Liver (tissue), 9 donors: Measurements from ENCODE around the gene TRH. TPM values are rescaled to one million over a fixed set of nuclear protein-coding genes. Genes with fewer than 3 reads are reported as not detected.

Source experiments
- DNase-seq: peaks from one replicate; pipeline ENCODE4 v3.0.0-alpha.2; 2017; ENCODE audit warnings: low spot score
- H3K27ac ChIP-seq, 2 donors: one replicate each; pipeline ENCODE4 v1.7.0; 2013; ENCODE audit warnings: inconsistent platforms in 2 of 2, low read length in 2 of 2, control low read depth in 1 of 2, low read depth in 1 of 2, mild to moderate bottlenecking in 1 of 2
- H3K27me3 ChIP-seq, 4 donors: one replicate each; pipeline versions ENCODE4 v1.6.1 to v1.7.0; 2013; ENCODE audit warnings: low read length in 3 of 4, inconsistent platforms in 1 of 4, mild to moderate bottlenecking in 1 of 4, moderate library complexity in 1 of 4; ENCODE audit not compliant: control insufficient read depth in 4 of 4, insufficient read depth in 4 of 4
- H3K36me3 ChIP-seq, 4 donors: one replicate each; pipeline versions ENCODE4 v1.6.1 to v1.7.0; 2013; ENCODE audit warnings: low read length in 3 of 4, mild to moderate bottlenecking in 3 of 4, low read depth in 1 of 4, moderate library complexity in 1 of 4; ENCODE audit not compliant: control insufficient read depth in 4 of 4, insufficient read depth in 3 of 4
- H3K4me1 ChIP-seq, 4 donors: one replicate each; pipeline versions ENCODE4 v1.6.1 to v1.7.0; 2013; ENCODE audit warnings: low read length in 3 of 4, mild to moderate bottlenecking in 3 of 4, moderate library complexity in 1 of 4; ENCODE audit not compliant: control insufficient read depth in 4 of 4, insufficient read depth in 4 of 4
- H3K4me3 ChIP-seq, 3 donors: one replicate each; pipeline versions ENCODE4 v1.6.1 to v1.7.0; 2013; ENCODE audit warnings: low read length in 3 of 3, control low read depth in 1 of 3, low read depth in 1 of 3, mild to moderate bottlenecking in 1 of 3
- H3K9ac ChIP-seq, 2 donors: one replicate each; pipeline ENCODE4 v1.7.0; 2013; ENCODE audit warnings: low read length in 2 of 2, mild to moderate bottlenecking in 2 of 2, moderate library complexity in 2 of 2, control low read depth in 1 of 2, low read depth in 1 of 2
- H3K9me3 ChIP-seq, 4 donors: one replicate each; pipeline versions ENCODE4 v1.6.1 to v1.7.0; 2013; ENCODE audit warnings: low read length in 3 of 4; ENCODE audit not compliant: control insufficient read depth in 4 of 4
- EGR1 ChIP-seq, 2 donors: IDR thresholded peaks; 2 replicates each; pipeline ENCODE4 v1.6.1; 2016 to 2018; ENCODE audit warnings: antibody characterized with exemption in 2 of 2, low read depth in 2 of 2
- FOXA1 ChIP-seq: IDR thresholded peaks from 2 replicates; pipeline ENCODE4 v1.6.1; 2016; ENCODE audit warnings: antibody characterized with exemption
- FOXA2 ChIP-seq: IDR thresholded peaks from 2 replicates; pipeline ENCODE4 v1.6.1; 2016; ENCODE audit warnings: antibody characterized with exemption
- GABPA ChIP-seq, 2 donors: IDR thresholded peaks in 1 of 2; conservative IDR thresholded peaks in 1 of 2; 2 replicates each; pipeline ENCODE4 v1.6.1; 2016; ENCODE audit warnings: antibody characterized with exemption in 2 of 2, mild to moderate bottlenecking in 1 of 2, moderate library complexity in 1 of 2
- HNF4A ChIP-seq, 2 donors: conservative IDR thresholded peaks; 2 replicates each; pipeline ENCODE4 v1.6.1; 2016; ENCODE audit warnings: antibody characterized with exemption in 2 of 2, mild to moderate bottlenecking in 2 of 2
- HNF4G ChIP-seq: IDR thresholded peaks from 2 replicates; pipeline ENCODE4 v1.6.1; 2016; ENCODE audit warnings: antibody characterized with exemption
- JUND ChIP-seq, 2 donors: IDR thresholded peaks; 2 replicates each; pipeline ENCODE4 v1.6.1; 2016; ENCODE audit warnings: antibody characterized with exemption in 2 of 2
- NR2F2 ChIP-seq: IDR thresholded peaks from 2 replicates; pipeline ENCODE4 v1.6.1; 2016; ENCODE audit warnings: antibody characterized with exemption
- RAD21 ChIP-seq, 2 donors: IDR thresholded peaks; 2 replicates each; pipeline ENCODE4 v1.6.1; 2016; ENCODE audit warnings: antibody characterized with exemption in 2 of 2, mild to moderate bottlenecking in 2 of 2
- RXRA ChIP-seq, 2 donors: IDR thresholded peaks; 2 replicates each; pipeline ENCODE4 v1.6.1; 2017 to 2018; ENCODE audit warnings: antibody characterized with exemption in 2 of 2, mild to moderate bottlenecking in 1 of 2
- SP1 ChIP-seq: IDR thresholded peaks from 2 replicates; pipeline ENCODE4 v1.6.1; 2018; ENCODE audit warnings: antibody characterized with exemption, mild to moderate bottlenecking
- TAF1 ChIP-seq: conservative IDR thresholded peaks from 2 replicates; pipeline ENCODE4 v1.6.1; 2016; ENCODE audit warnings: antibody characterized with exemption, mild to moderate bottlenecking
- YY1 ChIP-seq: IDR thresholded peaks from 2 replicates; pipeline ENCODE4 v1.6.1; 2016; ENCODE audit warnings: antibody characterized with exemption, mild to moderate bottlenecking
- WGBS: extraction: QIAGEN DNeasy Blood & Tissue Kit; methylation state at CpG from one replicate; pipeline ENCODE4 v1.1.7; 2013; 5-methylcytosine and 5-hydroxymethylcytosine counted together
- polyA plus RNA-seq, 2 donors: library from polyadenylated mRNA; stranded (reverse) in 1 of 2; unstranded in 1 of 2; fragments of 200-250 nt in 1 of 2; fragments of >200 nt in 1 of 2; fragmentation: Nextera tagmentation in 1 of 2; extraction: Ambion mirVana in 1 of 2; gene quantifications; one replicate each; pipeline versions ENCODE4 v1.2.1 to v1.2.3, GENCODE V29; 2013 to 2015
- total RNA-seq, 2 donors: library from RNA; depleted of rRNA; stranded (reverse); fragments of >200 nt; gene quantifications; one replicate each; pipeline ENCODE4 v1.2.3, GENCODE V29; 2014
- TF ChIP-seq, protein P1 (sequence below): IDR thresholded peaks from 2 replicates; pipeline ENCODE4 v1.6.1; 2016; ENCODE audit warnings: antibody characterized with exemption, mild to moderate bottlenecking
- TF ChIP-seq, protein P2 (sequence below): IDR thresholded peaks from 2 replicates; pipeline ENCODE4 v1.6.1; 2016; ENCODE audit warnings: antibody characterized with exemption
- TF ChIP-seq, protein P3 (sequence below): IDR thresholded peaks from 2 replicates; pipeline ENCODE4 v1.6.1; 2016; ENCODE audit warnings: antibody characterized with exemption
- TF ChIP-seq, protein P4 (sequence below): IDR thresholded peaks from 2 replicates; pipeline ENCODE4 v1.6.1; 2016; ENCODE audit warnings: antibody characterized with exemption
- donor health status: healthy.
- donor health status: healthy.
- donor health status: healthy.
- donor health status: healthy.
- donor health status: healthy.

TRH gene
- total and polyA plus RNA-seq, 4 donors: 0.28 TPM; not detected in 3

DNA sequence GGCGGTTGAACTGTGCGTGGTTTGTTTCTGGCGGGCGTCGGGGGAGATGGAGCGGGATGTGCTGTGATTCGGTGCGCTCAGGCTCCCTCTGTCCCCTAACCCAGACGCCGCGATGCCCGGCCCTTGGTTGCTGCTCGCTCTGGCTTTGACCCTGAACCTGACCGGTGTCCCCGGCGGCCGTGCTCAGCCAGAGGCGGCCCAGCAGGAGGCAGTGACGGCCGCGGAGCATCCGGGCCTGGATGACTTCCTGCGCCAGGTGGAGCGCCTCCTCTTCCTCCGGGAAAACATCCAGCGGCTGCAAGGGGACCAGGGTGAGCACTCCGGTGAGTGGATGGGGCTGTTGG is 1.2 kb downstream of the TRH start (continued):
- TF ChIP-seq HNF4G (no peak), NR2F2 (no peak), FOXA1 (no peak)

DNA sequence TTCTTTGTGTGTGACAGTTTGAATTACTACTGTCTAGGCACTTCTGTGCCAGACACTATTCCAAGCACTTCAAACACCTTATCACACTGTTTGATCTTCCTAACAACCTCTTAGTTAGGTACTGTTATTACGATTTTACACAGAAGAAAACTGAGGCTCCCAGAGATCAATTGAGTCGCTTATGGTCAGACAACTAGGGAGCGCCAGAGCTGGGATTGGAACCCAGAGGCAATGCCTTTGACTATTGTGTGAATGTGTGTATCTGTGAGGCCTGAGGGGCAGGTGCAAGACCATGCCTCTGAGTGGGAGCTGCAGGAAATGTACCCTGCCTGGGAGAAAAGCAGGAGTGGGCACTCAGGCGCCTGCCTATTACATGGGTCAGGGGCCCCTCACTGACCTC is 1.8 kb downstream of the TRH start:
- 67% methylated on average over 4 of the region's 4 CpGs for WGBS
- H3K9me3 ChIP-seq: no peaks in the 10 kb centered on the region
- no peak overlapping the region for H3K27ac ChIP-seq
- no peak for TF ChIP-seq HNF4G
- TF ChIP-seq NR2F2: no peak
- no peak for TF ChIP-seq YY1
- TF ChIP-seq, protein P1, sequence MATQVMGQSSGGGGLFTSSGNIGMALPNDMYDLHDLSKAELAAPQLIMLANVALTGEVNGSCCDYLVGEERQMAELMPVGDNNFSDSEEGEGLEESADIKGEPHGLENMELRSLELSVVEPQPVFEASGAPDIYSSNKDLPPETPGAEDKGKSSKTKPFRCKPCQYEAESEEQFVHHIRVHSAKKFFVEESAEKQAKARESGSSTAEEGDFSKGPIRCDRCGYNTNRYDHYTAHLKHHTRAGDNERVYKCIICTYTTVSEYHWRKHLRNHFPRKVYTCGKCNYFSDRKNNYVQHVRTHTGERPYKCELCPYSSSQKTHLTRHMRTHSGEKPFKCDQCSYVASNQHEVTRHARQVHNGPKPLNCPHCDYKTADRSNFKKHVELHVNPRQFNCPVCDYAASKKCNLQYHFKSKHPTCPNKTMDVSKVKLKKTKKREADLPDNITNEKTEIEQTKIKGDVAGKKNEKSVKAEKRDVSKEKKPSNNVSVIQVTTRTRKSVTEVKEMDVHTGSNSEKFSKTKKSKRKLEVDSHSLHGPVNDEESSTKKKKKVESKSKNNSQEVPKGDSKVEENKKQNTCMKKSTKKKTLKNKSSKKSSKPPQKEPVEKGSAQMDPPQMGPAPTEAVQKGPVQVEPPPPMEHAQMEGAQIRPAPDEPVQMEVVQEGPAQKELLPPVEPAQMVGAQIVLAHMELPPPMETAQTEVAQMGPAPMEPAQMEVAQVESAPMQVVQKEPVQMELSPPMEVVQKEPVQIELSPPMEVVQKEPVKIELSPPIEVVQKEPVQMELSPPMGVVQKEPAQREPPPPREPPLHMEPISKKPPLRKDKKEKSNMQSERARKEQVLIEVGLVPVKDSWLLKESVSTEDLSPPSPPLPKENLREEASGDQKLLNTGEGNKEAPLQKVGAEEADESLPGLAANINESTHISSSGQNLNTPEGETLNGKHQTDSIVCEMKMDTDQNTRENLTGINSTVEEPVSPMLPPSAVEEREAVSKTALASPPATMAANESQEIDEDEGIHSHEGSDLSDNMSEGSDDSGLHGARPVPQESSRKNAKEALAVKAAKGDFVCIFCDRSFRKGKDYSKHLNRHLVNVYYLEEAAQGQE: no peak
- TF ChIP-seq, protein P2, sequence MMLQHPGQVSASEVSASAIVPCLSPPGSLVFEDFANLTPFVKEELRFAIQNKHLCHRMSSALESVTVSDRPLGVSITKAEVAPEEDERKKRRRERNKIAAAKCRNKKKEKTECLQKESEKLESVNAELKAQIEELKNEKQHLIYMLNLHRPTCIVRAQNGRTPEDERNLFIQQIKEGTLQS: no peak
- TF ChIP-seq RAD21 (IDR thresholded peaks at IDR 0.05): no peak
- TF ChIP-seq GABPA (IDR thresholded peaks at IDR 0.05 in 1 of 2, conservative IDR thresholded peaks at IDR 0.05 in 1 of 2): no peak
- TF ChIP-seq, protein P3, sequence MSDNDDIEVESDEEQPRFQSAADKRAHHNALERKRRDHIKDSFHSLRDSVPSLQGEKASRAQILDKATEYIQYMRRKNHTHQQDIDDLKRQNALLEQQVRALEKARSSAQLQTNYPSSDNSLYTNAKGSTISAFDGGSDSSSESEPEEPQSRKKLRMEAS: no peak
- no peak for TF ChIP-seq EGR1 (IDR thresholded peaks at IDR 0.05; ENCODE audit: low read depth in 2 of 2)
- no peak for TF ChIP-seq RXRA (IDR thresholded peaks at IDR 0.05)
- TF ChIP-seq FOXA1: no peak
- no peak for TF ChIP-seq HNF4A (conservative IDR thresholded peaks at IDR 0.05)
- TF ChIP-seq JUND (IDR thresholded peaks at IDR 0.05): no peak
- no peak for TF ChIP-seq SP1
- TF ChIP-seq FOXA2: no peak
- TF ChIP-seq, protein P4, sequence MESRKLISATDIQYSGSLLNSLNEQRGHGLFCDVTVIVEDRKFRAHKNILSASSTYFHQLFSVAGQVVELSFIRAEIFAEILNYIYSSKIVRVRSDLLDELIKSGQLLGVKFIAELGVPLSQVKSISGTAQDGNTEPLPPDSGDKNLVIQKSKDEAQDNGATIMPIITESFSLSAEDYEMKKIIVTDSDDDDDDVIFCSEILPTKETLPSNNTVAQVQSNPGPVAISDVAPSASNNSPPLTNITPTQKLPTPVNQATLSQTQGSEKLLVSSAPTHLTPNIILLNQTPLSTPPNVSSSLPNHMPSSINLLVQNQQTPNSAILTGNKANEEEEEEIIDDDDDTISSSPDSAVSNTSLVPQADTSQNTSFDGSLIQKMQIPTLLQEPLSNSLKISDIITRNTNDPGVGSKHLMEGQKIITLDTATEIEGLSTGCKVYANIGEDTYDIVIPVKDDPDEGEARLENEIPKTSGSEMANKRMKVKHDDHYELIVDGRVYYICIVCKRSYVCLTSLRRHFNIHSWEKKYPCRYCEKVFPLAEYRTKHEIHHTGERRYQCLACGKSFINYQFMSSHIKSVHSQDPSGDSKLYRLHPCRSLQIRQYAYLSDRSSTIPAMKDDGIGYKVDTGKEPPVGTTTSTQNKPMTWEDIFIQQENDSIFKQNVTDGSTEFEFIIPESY: no peak
- TF ChIP-seq TAF1: no peak
- no peaks in the 10 kb centered on the region for H3K36me3 ChIP-seq
- H3K27me3 ChIP-seq: peaks cover 0 to 10% (median 5%) of the 10 kb centered on the region in 4 donors
- DNase-seq: no peak
- no peak overlapping the region for H3K9ac ChIP-seq
- no peak overlapping the region for H3K4me3 ChIP-seq
- H3K4me1 ChIP-seq: peaks cover 0 to 21% (median 9%) of the 10 kb centered on the region in 4 donors

DNA sequence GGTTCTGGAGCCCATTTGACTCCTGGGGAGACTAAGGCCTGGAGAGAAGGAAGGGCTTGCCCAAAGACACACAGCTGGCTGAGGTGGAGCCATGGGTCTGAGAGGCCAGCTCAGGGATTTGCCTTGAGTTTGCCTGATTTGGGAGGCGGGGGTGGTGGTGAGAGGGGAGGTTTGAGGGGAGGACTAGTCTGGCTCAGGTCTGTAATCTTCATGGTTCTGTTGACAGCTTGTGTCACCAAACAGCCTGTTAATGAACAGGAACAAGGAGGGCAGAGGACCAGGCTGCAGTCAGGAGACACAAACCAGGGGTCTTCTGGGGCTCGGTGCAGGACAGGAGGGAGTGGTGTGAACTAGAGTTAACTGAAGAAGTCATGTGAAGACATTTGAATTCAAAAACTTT is 3.6 kb downstream of the TRH start:
- H3K36me3 ChIP-seq: no peaks in the 10 kb centered on the region
- no peak overlapping the region for H3K4me3 ChIP-seq
- H3K9me3 ChIP-seq: no peaks in the 10 kb centered on the region
- H3K27me3 ChIP-seq: peaks cover 0 to 10% (median 5%) of the 10 kb centered on the region in 4 donors
- H3K4me1 ChIP-seq: peaks cover 0 to 21% (median 9%) of the 10 kb centered on the region in 4 donors
- 79% methylated on average over 2 of the region's 2 CpGs for WGBS
- H3K9ac ChIP-seq: no peak overlapping the region
- no peak overlapping the region for H3K27ac ChIP-seq
- DNase-seq: no peak
- no peak for TF ChIP-seq RXRA (IDR thresholded peaks at IDR 0.05)
- TF ChIP-seq NR2F2: no peak
- TF ChIP-seq FOXA1: no peak
- no peak for TF ChIP-seq EGR1 (IDR thresholded peaks at IDR 0.05; ENCODE audit: low read depth in 2 of 2)
- TF ChIP-seq FOXA2: no peak
- no peak for TF ChIP-seq JUND (IDR thresholded peaks at IDR 0.05)
- TF ChIP-seq, protein P3: no peak
- TF ChIP-seq HNF4G: no peak
- no peak for TF ChIP-seq YY1
- TF ChIP-seq HNF4A (conservative IDR thresholded peaks at IDR 0.05): no peak
- TF ChIP-seq, protein P1: no peak
- no peak for TF ChIP-seq GABPA (IDR thresholded peaks at IDR 0.05 in 1 of 2, conservative IDR thresholded peaks at IDR 0.05 in 1 of 2)
- TF ChIP-seq, protein P4: no peak
- no peak for TF ChIP-seq RAD21 (IDR thresholded peaks at IDR 0.05)
